ENCODE measurements around the gene LCLAT1. TPM values are rescaled to one million over a fixed set of nuclear protein-coding genes. Genes with fewer than 3 reads are reported as not detected.

Gene LCLAT1
- total RNA-seq, 1 donor from 2014 or later = 21.6 TPM

DNA sequence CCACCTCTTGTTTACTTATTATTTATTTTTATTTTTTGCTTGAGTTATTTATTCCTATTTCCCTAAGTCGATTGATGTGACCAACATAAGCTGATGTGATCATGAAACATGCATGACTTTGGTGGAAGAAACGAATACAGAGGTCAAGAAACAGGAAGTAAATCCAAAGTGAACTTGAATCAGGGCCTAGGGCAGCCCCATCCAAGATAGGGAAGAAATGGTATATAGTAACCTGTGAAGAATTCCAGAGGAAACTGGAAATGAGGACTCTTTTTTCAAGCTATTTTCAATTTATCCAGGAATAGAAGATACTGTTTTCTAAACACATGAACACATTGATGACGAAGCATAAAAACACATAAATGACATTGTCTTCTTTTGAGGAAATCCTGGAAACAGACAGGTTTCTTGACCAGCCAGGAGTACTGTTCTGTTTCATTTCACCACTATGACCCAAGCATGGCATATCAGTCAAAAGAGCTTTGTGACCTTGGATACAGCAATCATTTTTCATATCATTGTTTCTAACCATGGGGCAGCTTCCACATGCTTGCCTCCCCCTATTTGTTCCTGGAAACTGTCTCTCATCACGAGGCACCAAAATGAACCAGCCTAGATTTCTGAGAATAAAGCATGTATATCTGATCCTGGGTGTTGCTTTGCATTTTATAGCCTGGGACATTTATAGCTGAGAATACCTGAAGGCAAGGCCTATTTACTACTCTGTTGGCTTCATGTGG lies 9.1 kb upstream of the LCLAT1 start:
- H3K27me3 ChIP-seq = no peaks in the 10 kb centered on the region
- H4K20me1 ChIP-seq (ENCODE audit: low read depth) = no peaks in the 10 kb centered on the region
- H3K9me3 ChIP-seq (ENCODE audit: low read depth) = no peaks in the 10 kb centered on the region
- no peak overlapping the region for H2AFZ ChIP-seq (replicated peaks)
- peaks cover 3% of the 10 kb centered on the region for H3K9me3 Mint-ChIP-seq
- no peaks in the 10 kb centered on the region for H3K4me1 ChIP-seq
- no peak for DNase-seq (ENCODE audit: low spot score)
- H3K27me3 Mint-ChIP-seq (ENCODE audit: insufficient read depth, low read depth) = peaks cover 6% of the 10 kb centered on the region
- H3K36me3 Mint-ChIP-seq = no peaks in the 10 kb centered on the region
- no peak overlapping the region for H3K4me3 Mint-ChIP-seq
- no peak overlapping the region for H3K4me3 ChIP-seq
- H3K79me2 ChIP-seq (ENCODE audit: low read depth) = no peaks in the 10 kb centered on the region
- no peaks in the 10 kb centered on the region for H3F3A ChIP-seq (ENCODE audit: low read depth)
- no peaks in the 10 kb centered on the region for H3K36me3 ChIP-seq
- H3K4me1 Mint-ChIP-seq = peaks cover 10% of the 10 kb centered on the region
- no peak overlapping the region for H3K4me2 ChIP-seq
- H3K27ac ChIP-seq = no peak overlapping the region
- H3K9ac ChIP-seq = no peak overlapping the region
- H3K27ac Mint-ChIP-seq = no peak overlapping the region
- TF ChIP-seq EZH2phosphoT487 (IDR thresholded peaks at IDR 0.05) (no peak), CTCF (IDR thresholded peaks at IDR 0.05) (no peak), EZH2 (IDR thresholded peaks at IDR 0.05) (no peak)

GRCh38 chr2:30439296-30439695 lies 7.8 kb upstream of the LCLAT1 start:
- Histone ChIP-seq H3K4me3 (no peak overlapping the region), H3K27me3 (no peaks in the 10 kb centered on the region), H2AFZ (replicated peaks) (no peak overlapping the region)

GRCh38 chr2:30439879-30440278 lies 7.2 kb upstream of the LCLAT1 start:
- Mint-ChIP-seq H3K9me3 (peaks cover 3% of the 10 kb centered on the region), H3K36me3 (no peaks in the 10 kb centered on the region), H3K4me3 (no peak overlapping the region), H3K4me1 (peaks cover 3% of the 10 kb centered on the region), H3K27me3 (ENCODE audit: insufficient read depth, low read depth) (peaks cover 6% of the 10 kb centered on the region), H3K27ac (no peak overlapping the region)
- no peaks in the 10 kb centered on the region for H3K4me1 ChIP-seq
- no peak for DNase-seq (ENCODE audit: low spot score)
- no peak overlapping the region for H3K4me2 ChIP-seq
- no peaks in the 10 kb centered on the region for H3K79me2 ChIP-seq (ENCODE audit: low read depth)
- H4K20me1 ChIP-seq (ENCODE audit: low read depth) = no peaks in the 10 kb centered on the region
- no peak overlapping the region for H3K4me3 ChIP-seq
- TF ChIP-seq CTCF (IDR thresholded peaks at IDR 0.05) (no peak), EZH2phosphoT487 (IDR thresholded peaks at IDR 0.05) (no peak), EZH2 (IDR thresholded peaks at IDR 0.05) (no peak)
- H3K27ac ChIP-seq = no peak overlapping the region
- H3F3A ChIP-seq (ENCODE audit: low read depth) = no peaks in the 10 kb centered on the region
- H3K27me3 ChIP-seq = no peaks in the 10 kb centered on the region
- H3K36me3 ChIP-seq = no peaks in the 10 kb centered on the region
- no peak overlapping the region for H3K9ac ChIP-seq
- H2AFZ ChIP-seq (replicated peaks) = no peak overlapping the region
- H3K9me3 ChIP-seq (ENCODE audit: low read depth) = no peaks in the 10 kb centered on the region

More at GRCh38 chr2:30439296-30439695, 7.8 kb upstream of the LCLAT1 start:
- H3K27me3 Mint-ChIP-seq (ENCODE audit: insufficient read depth, low read depth) = peaks cover 6% of the 10 kb centered on the region
- H3K4me3 Mint-ChIP-seq = no peak overlapping the region
- H3K4me1 Mint-ChIP-seq = peaks cover 3% of the 10 kb centered on the region
- Histone ChIP-seq H3K79me2 (ENCODE audit: low read depth) (no peaks in the 10 kb centered on the region), H3K27ac (no peak overlapping the region), H3K9ac (no peak overlapping the region), H3K4me1 (no peaks in the 10 kb centered on the region), H3K9me3 (ENCODE audit: low read depth) (no peaks in the 10 kb centered on the region), H3K4me2 (no peak overlapping the region), H3K36me3 (no peaks in the 10 kb centered on the region), H3F3A (ENCODE audit: low read depth) (no peaks in the 10 kb centered on the region), H4K20me1 (ENCODE audit: low read depth) (no peaks in the 10 kb centered on the region)
- TF ChIP-seq EZH2phosphoT487 (IDR thresholded peaks at IDR 0.05) (no peak), CTCF (IDR thresholded peaks at IDR 0.05) (no peak), EZH2 (IDR thresholded peaks at IDR 0.05) (no peak)
- H3K36me3 Mint-ChIP-seq = no peaks in the 10 kb centered on the region
- DNase-seq (ENCODE audit: low spot score) = no peak
- peaks cover 3% of the 10 kb centered on the region for H3K9me3 Mint-ChIP-seq
- no peak overlapping the region for H3K27ac Mint-ChIP-seq
